Measurements from ENCODE around the gene PGM2.

PGM2 gene

GRCh38 chr4:37860266-37860665 lies 33.8 kb downstream of the PGM2 start:
- Mint-ChIP-seq H3K4me1 (no peaks in the 10 kb centered on the region), H3K36me3 (peaks cover 25% of the 10 kb centered on the region)
- CTCF ChIA-PET: no interaction called here

GRCh38 chr4:37862961-37863360 lies 36.5 kb downstream of the PGM2 start:
- Mint-ChIP-seq H3K27ac (no peak overlapping the region), H3K4me3 (no peak overlapping the region), H3K36me3 (peaks cover 34% of the 10 kb centered on the region), H3K27me3 (no peaks in the 10 kb centered on the region), H3K9me3 (no peaks in the 10 kb centered on the region), H3K4me1 (no peaks in the 10 kb centered on the region)
- CTCF ChIA-PET: no interaction called here
- no peak for DNase-seq

More at GRCh38 chr4:37860266-37860665, 33.8 kb downstream of the PGM2 start:
- H3K9me3 Mint-ChIP-seq: no peaks in the 10 kb centered on the region
- no peak for DNase-seq
- H3K27ac Mint-ChIP-seq: no peak overlapping the region
- H3K27me3 Mint-ChIP-seq: no peaks in the 10 kb centered on the region
- no peak overlapping the region for H3K4me3 Mint-ChIP-seq

- Mint-ChIP-seq H3K27ac (no peak overlapping the region), H3K4me1 (no peaks in the 10 kb centered on the region), H3K4me3 (no peak overlapping the region), H3K27me3 (no peaks in the 10 kb centered on the region), H3K9me3 (no peaks in the 10 kb centered on the region), H3K36me3 (peaks cover 45% of the 10 kb centered on the region)
- DNase-seq: no peak
- CTCF ChIA-PET: no interaction called here
These were observed 38.3 kb downstream of the PGM2 start for GRCh38 chr4:37864786-37865185.

- H3K27ac Mint-ChIP-seq: no peak overlapping the region
- H3K4me3 Mint-ChIP-seq: no peak overlapping the region
- no peaks in the 10 kb centered on the region for H3K9me3 Mint-ChIP-seq
- H3K36me3 Mint-ChIP-seq: peaks cover 44% of the 10 kb centered on the region
- no peaks in the 10 kb centered on the region for H3K4me1 Mint-ChIP-seq
- no peaks in the 10 kb centered on the region for H3K27me3 Mint-ChIP-seq
- CTCF ChIA-PET: no interaction called here
- DNase-seq: no peak
These were observed 39.0 kb downstream of the PGM2 start for GRCh38 chr4:37865450-37865849.

GRCh38 chr4:37867102-37867501 lies 40.6 kb downstream of the PGM2 start:
- no peak for DNase-seq
- peaks cover 9% of the 10 kb centered on the region for H3K4me1 Mint-ChIP-seq

GRCh38 chr4:37868238-37868637 lies 41.8 kb downstream of the PGM2 start:
- H3K4me1 Mint-ChIP-seq: peaks cover 20% of the 10 kb centered on the region
- H3K27ac Mint-ChIP-seq: no peak overlapping the region
- no peaks in the 10 kb centered on the region for H3K27me3 Mint-ChIP-seq
- H3K4me3 Mint-ChIP-seq: no peak overlapping the region
- H3K36me3 Mint-ChIP-seq: peaks cover 35% of the 10 kb centered on the region
- CTCF ChIA-PET: no interaction called here
- H3K9me3 Mint-ChIP-seq: no peaks in the 10 kb centered on the region
- no peak for DNase-seq

More at GRCh38 chr4:37867102-37867501, 40.6 kb downstream of the PGM2 start:
- CTCF ChIA-PET: no interaction called here
- H3K27me3 Mint-ChIP-seq: no peaks in the 10 kb centered on the region
- H3K36me3 Mint-ChIP-seq: peaks cover 39% of the 10 kb centered on the region
- H3K27ac Mint-ChIP-seq: no peak overlapping the region
- H3K9me3 Mint-ChIP-seq: no peaks in the 10 kb centered on the region
- no peak overlapping the region for H3K4me3 Mint-ChIP-seq

GRCh38 chr4:37872310-37872988 lies 46.0 kb downstream of the PGM2 start:
- Mint-ChIP-seq H3K36me3 (peaks cover 19% of the 10 kb centered on the region), H3K4me3 (no peak overlapping the region), H3K27ac (peak overlapping the region; percentile 77), H3K9me3 (no peaks in the 10 kb centered on the region), H3K27me3 (no peaks in the 10 kb centered on the region), H3K4me1 (peaks cover 23% of the 10 kb centered on the region)
- CTCF ChIA-PET: no interaction called here
- DNase-seq: no peak

- no peak for DNase-seq
- H3K4me3 Mint-ChIP-seq: no peak overlapping the region
- CTCF ChIA-PET: no interaction called here
These were observed 46.9 kb downstream of the PGM2 start for GRCh38 chr4:37873386-37873785.

GRCh38 chr4:37876156-37876555 lies 49.7 kb downstream of the PGM2 start:
- Mint-ChIP-seq H3K9me3 (no peaks in the 10 kb centered on the region), H3K4me3 (no peak overlapping the region), H3K4me1 (peaks cover 25% of the 10 kb centered on the region), H3K27me3 (no peaks in the 10 kb centered on the region), H3K36me3 (peaks cover under 1% of the 10 kb centered on the region), H3K27ac (no peak overlapping the region)
- no peak for DNase-seq
- CTCF ChIA-PET: interaction anchor here (1.0 kb wide), 1 partner anchor 13 kb away, joined by 4 read pairs; no protein-coding TSS in a partner anchor

More at GRCh38 chr4:37873386-37873785, 46.9 kb downstream of the PGM2 start:
- Mint-ChIP-seq H3K4me1 (peaks cover 23% of the 10 kb centered on the region), H3K9me3 (no peaks in the 10 kb centered on the region), H3K27me3 (no peaks in the 10 kb centered on the region), H3K36me3 (peaks cover 11% of the 10 kb centered on the region), H3K27ac (no peak overlapping the region)

GRCh38 chr4:37879365-37879764 lies 52.9 kb downstream of the PGM2 start:
- H3K27me3 Mint-ChIP-seq: peaks cover 4% of the 10 kb centered on the region
- CTCF ChIA-PET: no interaction called here
- no peaks in the 10 kb centered on the region for H3K36me3 Mint-ChIP-seq
- H3K9me3 Mint-ChIP-seq: no peaks in the 10 kb centered on the region
- H3K4me3 Mint-ChIP-seq: no peak overlapping the region
- no peak for DNase-seq
- H3K4me1 Mint-ChIP-seq: peaks cover 4% of the 10 kb centered on the region
- H3K27ac Mint-ChIP-seq: no peak overlapping the region

- Mint-ChIP-seq H3K27ac (no peak overlapping the region), H3K27me3 (peaks cover 17% of the 10 kb centered on the region), H3K36me3 (no peaks in the 10 kb centered on the region), H3K9me3 (no peaks in the 10 kb centered on the region), H3K4me1 (peaks cover 11% of the 10 kb centered on the region), H3K4me3 (no peak overlapping the region)
- DNase-seq: no peak
- CTCF ChIA-PET: no interaction called here
These were observed 55.3 kb downstream of the PGM2 start for GRCh38 chr4:37881811-37882210.

- no peak for DNase-seq
- Mint-ChIP-seq H3K27me3 (peaks cover 23% of the 10 kb centered on the region), H3K9me3 (no peaks in the 10 kb centered on the region), H3K36me3 (no peaks in the 10 kb centered on the region), H3K4me1 (peaks cover 12% of the 10 kb centered on the region), H3K4me3 (no peak overlapping the region), H3K27ac (no peak overlapping the region)
- CTCF ChIA-PET: no interaction called here
These were observed 56.3 kb downstream of the PGM2 start for GRCh38 chr4:37882665-37883296.

- no peak overlapping the region for H3K27ac Mint-ChIP-seq
These were observed 58.5 kb downstream of the PGM2 start for GRCh38 chr4:37884855-37885487.

GRCh38 chr4:37885496-37885895 lies 59.0 kb downstream of the PGM2 start:
- no peaks in the 10 kb centered on the region for H3K36me3 Mint-ChIP-seq
- H3K9me3 Mint-ChIP-seq: no peaks in the 10 kb centered on the region
- H3K4me1 Mint-ChIP-seq: peaks cover 32% of the 10 kb centered on the region
- H3K27ac Mint-ChIP-seq: no peak overlapping the region
- no peak for DNase-seq
- no peak overlapping the region for H3K4me3 Mint-ChIP-seq
- peaks cover 32% of the 10 kb centered on the region for H3K27me3 Mint-ChIP-seq
- CTCF ChIA-PET: interaction anchor here (0.8 to 1.4 kb wide), 3 partner anchors 11 to 85 kb away, joined by 3 to 5 read pairs (median 4); no protein-coding TSS in a partner anchor

More at GRCh38 chr4:37884855-37885487, 58.5 kb downstream of the PGM2 start:
- no peak for DNase-seq
- Mint-ChIP-seq H3K27me3 (peaks cover 27% of the 10 kb centered on the region), H3K9me3 (no peaks in the 10 kb centered on the region), H3K4me3 (no peak overlapping the region), H3K36me3 (no peaks in the 10 kb centered on the region), H3K4me1 (peaks cover 28% of the 10 kb centered on the region)
- CTCF ChIA-PET: interaction anchor here (0.8 kb wide), 1 partner anchor 86 kb away, joined by 4 read pairs; no protein-coding TSS in a partner anchor
